GOT3 (cell line): ENCODE data around the gene POLR2H.
A peak's percentile ranks its signal among the peaks of the same experiment; 100 is the strongest.

Experiments
- DNase-seq: peaks from one replicate; lab custom pipeline; 2025; ENCODE audit warnings: mixed read lengths; lab: John Stamatoyannopoulos, UW

Gene POLR2H

GRCh38 chr3:184352149-184352785 lies 9.2 kb upstream of the POLR2H start:
- no peak for DNase-seq

GRCh38 chr3:184352897-184353545 lies 8.5 kb upstream of the POLR2H start:
- no peak for DNase-seq

GRCh38 chr3:184353546-184353941 lies 8.0 kb upstream of the POLR2H start:
- DNase-seq, result no peak

DNA sequence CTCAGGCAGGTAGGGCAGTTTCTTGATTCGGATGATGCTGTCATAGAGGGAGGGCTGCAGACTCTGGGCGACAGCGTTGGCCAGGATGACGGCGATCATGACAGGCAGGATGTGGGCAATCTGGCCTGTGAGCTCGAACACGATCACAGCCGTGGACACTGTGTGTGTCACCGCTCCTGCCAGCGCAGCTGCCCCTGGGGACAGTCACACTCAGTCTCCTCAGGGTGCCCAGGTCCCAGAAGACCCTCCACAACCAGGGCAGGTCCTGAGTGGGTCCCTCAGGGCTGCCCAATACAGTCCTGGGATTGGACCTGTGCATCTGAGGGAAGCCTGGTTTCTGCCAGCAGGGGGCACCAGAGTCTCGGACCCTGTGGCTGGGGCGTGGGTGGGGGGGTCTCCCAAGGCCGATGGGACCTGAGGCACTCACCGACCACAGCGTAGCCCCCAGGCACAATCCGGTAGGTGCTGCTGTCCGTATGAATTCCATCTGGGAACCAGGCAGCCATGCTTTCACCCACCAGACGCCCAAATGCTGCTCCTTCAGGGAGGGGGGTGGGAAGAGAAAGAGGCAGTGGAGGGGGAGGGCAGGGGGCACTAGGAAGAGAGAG lies 7.3 kb upstream of the POLR2H start:
- DNase-seq, result no peak

DNA sequence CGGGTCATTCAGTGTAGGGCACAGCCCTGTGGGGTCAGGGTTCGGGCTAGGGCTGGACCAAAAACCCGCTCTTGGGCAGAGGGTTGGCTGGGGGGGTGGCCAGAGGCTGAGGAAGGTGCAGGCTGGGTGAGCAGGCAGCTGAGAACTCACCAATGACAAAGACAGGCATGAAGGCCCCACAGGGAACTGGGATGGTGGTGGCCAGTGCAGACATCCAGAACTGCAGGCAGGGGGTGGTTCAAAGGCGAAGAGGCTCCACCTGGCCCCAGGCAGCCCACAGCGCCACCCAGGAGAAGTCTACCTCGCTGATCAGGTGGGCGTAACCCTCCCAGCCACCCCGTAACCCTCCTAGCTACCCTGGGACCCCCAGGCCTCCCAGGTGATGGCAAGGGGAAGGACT lies 6.8 kb upstream of the POLR2H start:
- no peak for DNase-seq

GRCh38 chr3:184355261-184356040 lies 6.1 kb upstream of the POLR2H start:
- no peak for DNase-seq

GRCh38 chr3:184357248-184358123 lies 4.0 kb upstream of the POLR2H start:
- no peak for DNase-seq

DNA sequence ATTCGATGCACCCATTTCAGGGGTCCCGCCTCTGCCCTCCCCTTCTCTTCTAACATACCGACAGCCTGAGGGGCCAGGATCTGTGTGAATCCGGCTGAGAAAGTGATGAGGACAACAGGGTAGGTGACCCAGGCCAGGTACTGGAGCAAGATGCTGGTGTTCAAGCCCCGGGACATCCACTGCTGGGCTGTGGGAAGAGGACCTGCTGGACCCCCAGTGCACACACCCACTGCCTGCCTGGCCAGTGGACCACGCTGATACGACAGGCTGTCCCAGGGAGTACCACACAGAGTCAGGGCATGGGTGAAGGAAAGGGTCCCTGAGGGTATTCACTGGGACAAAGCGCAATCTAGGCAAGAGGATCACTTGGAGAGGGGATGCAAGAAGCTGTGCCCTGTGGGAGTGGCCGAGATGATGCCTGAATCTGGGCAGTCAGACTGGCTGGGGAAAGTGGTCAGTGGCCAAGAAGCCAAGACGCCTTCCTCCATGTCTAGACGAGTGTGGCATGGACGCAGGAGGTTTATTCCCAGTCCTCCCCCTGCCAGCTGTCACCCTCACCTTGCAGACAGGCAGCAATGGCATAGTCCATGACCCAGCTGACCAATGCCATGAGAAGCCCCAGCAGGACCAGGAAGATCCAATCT lies 3.3 kb upstream of the POLR2H start:
- DNase-seq, result no peak

DNA sequence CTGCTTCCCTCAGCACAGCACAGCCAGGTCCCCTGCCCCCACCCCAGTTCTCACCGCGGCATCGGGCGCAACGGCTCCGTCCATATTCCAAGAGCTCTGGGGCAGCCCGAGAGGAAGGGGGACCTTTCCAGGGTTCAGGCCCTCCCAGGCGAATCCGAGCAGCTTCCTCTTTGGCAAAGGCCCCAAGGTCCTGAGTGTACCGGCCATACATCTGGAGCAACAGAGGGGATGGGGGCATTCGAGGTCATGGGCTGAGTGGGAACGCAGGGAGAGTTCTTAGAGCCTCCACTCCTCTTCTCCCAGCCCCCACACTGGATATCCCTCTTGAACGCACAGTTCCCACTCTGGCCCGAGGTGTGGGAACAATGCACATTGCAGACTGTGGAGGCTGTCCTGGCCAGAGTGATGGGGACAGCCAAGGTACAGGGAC lies 2.6 kb upstream of the POLR2H start:
- no peak for DNase-seq

DNA sequence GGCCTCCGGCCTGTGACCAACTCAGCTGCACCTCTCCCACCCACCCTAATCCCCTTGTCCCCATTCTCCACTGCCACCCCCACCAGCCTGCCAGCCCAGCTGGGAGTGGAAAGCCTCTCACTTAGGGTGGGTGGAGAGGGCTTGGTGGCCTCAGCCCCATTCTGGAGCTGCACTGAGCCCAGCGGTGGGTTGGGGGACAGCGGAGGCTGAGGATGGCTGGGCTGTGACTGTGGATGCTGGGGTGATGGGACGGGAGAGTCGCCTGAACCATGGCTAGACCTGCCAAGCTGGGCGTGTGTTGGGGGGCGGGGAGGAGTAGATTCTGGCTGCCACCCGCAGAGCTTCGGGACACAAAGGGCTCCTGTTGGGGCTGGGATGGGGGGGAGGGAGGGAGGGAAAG lies 1.9 kb upstream of the POLR2H start:
- no peak for DNase-seq

GRCh38 chr3:184360070-184360928 lies 1.2 kb upstream of the POLR2H start:
- DNase-seq, result no peak

GRCh38 chr3:184360929-184361531 lies 480 bp upstream of the POLR2H start:
- DNase-seq, result no peak

DNA sequence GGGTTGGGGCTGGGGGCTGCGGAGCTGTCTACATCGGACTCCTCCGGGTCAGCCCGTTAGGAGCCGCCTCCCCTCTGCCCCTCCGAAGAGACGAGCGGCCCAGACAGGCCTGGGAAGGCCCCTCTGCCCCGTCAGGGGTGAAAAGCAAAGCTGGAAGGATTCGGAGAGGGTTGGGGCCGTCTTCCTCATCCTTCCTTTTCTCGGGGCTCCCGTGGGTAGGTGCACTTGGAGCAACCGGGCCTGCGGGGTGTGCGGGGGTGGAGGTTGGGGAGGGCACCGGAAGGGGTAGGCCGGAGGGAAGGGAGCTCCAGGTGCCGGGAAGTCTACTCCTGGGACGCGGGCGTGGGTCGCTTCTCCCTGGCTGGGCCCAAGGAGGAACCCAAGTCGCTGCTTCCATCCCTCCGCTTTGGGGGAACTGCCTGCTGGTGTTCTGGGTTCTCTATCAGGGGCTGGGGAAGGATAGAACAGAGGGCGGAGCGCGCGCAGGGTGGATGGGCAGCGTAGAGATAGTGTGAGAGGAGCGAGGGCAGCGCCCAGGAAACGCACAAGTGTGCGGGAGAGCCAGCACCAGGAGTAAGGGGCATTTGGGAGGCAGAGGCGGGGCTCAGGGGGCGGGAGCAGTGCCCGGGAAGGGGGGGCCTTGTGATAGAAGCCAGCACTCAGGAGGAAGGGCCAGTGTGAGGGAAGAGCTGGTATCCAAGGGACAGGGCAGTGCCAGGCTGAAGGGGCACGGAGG lies 590 bp downstream of the POLR2H start:
- peak; percentile 57 for DNase-seq

DNA sequence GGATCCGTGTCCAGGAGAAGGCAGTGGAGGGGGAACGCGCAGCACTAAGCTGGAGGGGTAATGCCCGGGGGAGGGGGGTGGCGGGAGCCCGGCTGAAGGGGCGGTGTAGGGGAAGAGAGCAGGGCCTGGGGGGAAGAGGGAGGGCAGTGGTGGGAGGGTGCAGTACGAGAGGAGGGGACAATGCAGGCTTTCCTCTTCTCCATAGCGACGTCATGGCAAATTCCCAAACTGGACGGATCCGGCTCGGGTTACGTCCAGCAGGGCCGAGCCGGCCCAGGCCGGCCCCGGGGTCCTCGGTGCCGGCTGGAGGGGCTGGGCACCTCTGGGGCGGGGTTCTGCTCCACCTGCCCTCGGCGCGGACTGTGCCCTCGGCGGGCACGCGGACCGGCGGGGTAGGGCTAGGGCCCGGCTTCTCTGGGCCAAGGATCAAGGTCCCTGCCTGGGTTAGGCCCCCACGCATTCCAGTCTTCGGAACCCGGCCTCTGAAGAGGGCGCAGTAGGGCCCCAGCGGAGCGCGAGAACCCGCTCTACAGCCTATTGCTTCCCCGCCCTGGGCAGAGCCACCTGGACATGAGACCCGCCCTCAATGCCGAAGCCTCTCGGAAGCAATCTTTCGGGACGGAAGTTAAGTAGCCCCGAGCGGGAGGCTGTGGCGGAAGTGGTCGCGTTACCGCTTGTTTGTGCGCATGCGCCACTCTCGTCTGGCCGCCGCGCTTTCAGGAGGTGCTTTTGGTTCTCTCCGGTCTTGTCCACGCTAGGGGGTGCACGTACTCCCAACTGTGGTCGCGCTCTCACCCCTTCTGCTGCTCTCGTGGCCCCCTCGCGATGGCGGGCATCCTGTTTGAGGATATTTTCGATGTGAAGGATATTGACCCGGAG lies 1.4 kb downstream of the POLR2H start:
- DNase-seq, result peak; percentile 95

DNA sequence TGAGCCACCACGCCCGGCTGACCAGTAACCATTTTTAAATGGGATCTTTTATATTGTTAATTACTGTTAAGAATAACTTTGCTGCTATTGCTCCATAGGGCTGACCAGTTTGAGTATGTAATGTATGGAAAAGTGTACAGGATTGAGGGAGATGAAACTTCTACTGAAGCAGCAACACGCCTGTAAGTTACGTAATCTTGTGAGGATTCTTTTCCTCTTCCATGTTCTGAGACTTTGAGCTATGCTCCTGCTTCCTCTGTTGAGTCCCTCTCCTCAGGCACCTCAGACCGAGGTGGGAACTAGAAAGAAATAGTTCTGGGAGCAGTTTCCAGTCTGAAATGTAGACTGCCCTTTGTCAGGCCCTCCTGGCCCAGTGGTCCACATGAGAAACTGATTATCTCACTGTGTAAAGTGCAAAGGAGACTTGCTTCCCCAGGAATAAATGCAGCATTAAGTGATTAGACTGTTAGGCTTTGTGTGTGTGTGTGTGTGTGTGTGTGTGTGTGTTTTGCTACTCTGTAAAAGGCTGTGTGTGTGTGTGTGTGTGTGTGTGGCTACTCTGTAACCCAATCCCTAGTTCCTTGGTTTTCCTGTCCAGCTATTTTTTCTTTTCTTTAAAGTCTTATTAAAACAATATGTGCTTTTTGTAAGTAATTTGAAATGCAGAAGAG lies 5.2 kb downstream of the POLR2H start:
- no peak for DNase-seq

DNA sequence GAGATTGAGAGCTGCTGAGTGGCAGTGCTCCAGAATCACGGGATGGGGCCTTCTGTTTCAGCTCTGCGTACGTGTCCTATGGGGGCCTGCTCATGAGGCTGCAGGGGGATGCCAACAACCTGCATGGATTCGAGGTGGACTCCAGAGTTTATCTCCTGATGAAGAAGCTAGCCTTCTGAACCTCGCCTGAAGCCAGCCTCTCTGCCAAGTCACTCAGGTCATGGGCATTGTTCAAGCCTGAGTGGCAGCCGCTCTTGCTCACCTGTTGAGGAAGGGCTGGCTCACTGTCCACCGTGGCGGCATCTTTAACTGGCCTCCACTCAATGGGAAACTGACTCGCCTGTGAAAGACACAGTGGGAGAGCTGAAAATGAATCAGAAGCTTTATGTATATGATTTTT lies 6.6 kb downstream of the POLR2H start:
- DNase-seq, result no peak

DNA sequence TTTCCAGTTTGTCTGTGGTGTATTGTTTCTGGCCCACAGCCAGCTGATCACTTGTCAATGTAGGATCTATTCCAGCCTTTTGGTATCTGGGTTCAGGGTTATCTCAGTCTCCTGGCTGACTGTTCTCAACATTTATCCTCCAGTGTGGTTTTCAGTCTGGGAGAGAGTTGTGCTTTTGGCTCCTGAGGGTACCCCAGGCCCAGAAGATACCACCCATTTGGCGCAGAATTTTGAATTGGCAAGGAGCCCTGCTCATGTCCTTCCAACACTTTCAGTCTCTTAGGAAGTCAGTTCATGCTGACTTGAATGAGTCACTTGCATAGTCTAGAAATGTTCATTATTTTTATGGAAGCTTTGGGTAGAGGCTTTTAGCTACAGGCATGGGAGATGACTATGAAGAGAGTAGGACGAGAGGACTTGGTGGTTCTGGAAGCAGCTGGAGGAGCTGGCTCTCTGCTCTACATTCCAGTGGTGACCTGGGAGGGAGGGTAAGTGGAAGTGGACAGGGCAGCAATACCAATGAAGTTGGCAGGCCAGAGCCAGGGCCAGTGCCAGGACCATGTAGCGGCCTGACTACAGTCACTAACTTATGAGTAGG lies 7.2 kb downstream of the POLR2H start:
- DNase-seq, result no peak
